ENCODE data around the gene SLC66A1. TPM values are rescaled to one million over a fixed set of nuclear protein-coding genes. Genes with fewer than 3 reads are reported as not detected.

SLC66A1 gene
- 15.7 and 21.7 TPM in 2 replicates for total RNA-seq

GRCh38 chr1:19311931-19312781 is at the start of gene SLC66A1, which contains the start of gene AKR7A2:
Gene SLC66A1 (plus strand): TSS chr1:19312326. CDS start chr1:19317678, 5,352 bp downstream.
Gene AKR7A2 (minus strand): TSS chr1:19312144. CDS start chr1:19312124, 20 bp downstream.

GRCh38 chr1:19288324-19289241 is 23.5 kb upstream of the SLC66A1 start, which contains the start of gene AKR7A3:
Gene AKR7A3 (minus strand): TSS chr1:19288770. CDS start chr1:19288709, 61 bp downstream.

Other genes starting within 250 kb of the SLC66A1 start
- gene UBR4, start 102.1 kb upstream of the SLC66A1 start, total RNA-seq, result 92.6 and 103 TPM in 2 replicates
- 59.6 and 73.9 TPM in 2 replicates for gene EMC1, start 60.8 kb upstream of the SLC66A1 start, total RNA-seq
- 14.5 and 27.5 TPM in 2 replicates for gene MRTO4, start 60.5 kb upstream of the SLC66A1 start, total RNA-seq
- gene AKR7A3, start 23.6 kb upstream of the SLC66A1 start, total RNA-seq, result 0.50 and 1.6 TPM in 2 replicates
- gene AKR7A2, start 182 bp upstream of the SLC66A1 start, total RNA-seq, result 74.8 and 103 TPM in 2 replicates
- 210 and 220 TPM in 2 replicates for gene CAPZB, start 173.2 kb downstream of the SLC66A1 start, total RNA-seq